ENCODE measurements around the gene RASA3. TPM values are rescaled to one million over a fixed set of nuclear protein-coding genes. Genes with fewer than 3 reads are reported as not detected.

RASA3 gene
- total RNA-seq, 1 donor from 2014 or later: 30.7 TPM

DNA sequence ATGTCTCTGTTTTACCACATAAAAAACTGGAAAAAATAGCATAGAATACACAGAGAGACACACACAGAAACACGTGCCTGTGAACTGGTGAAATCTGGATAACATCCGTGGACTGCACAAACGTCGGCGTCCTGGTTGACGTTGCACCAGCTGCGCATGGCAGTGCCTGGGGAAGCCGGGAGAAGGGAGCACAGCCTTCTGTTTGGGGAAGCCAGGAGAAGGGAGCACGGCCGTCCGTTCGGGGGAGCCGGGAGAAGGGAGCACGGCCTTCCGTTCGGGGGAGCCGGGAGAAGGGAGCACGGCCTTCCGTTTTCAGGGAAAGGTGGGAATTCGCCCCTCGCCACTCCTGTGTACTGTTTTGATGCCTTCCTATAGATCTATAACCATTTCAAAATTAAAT, 94.7 kb downstream of the RASA3 start:
- no peak for DNase-seq (ENCODE audit: low read depth in 2 of 2)

- DNase-seq (ENCODE audit: low read depth in 2 of 2): peak in 1 of 2 donors; percentile 71
Measured at GRCh38 chr13:114035583-114036531, 96.6 kb downstream of the RASA3 start.

GRCh38 chr13:114035186-114035582, 97.2 kb downstream of the RASA3 start:
- peak in 1 of 2 donors; percentile 17 for DNase-seq (ENCODE audit: low read depth in 2 of 2)

GRCh38 chr13:114034481-114034891, 97.9 kb downstream of the RASA3 start:
- DNase-seq (ENCODE audit: low read depth in 2 of 2): peak in 1 of 2 donors; percentile 10

DNA sequence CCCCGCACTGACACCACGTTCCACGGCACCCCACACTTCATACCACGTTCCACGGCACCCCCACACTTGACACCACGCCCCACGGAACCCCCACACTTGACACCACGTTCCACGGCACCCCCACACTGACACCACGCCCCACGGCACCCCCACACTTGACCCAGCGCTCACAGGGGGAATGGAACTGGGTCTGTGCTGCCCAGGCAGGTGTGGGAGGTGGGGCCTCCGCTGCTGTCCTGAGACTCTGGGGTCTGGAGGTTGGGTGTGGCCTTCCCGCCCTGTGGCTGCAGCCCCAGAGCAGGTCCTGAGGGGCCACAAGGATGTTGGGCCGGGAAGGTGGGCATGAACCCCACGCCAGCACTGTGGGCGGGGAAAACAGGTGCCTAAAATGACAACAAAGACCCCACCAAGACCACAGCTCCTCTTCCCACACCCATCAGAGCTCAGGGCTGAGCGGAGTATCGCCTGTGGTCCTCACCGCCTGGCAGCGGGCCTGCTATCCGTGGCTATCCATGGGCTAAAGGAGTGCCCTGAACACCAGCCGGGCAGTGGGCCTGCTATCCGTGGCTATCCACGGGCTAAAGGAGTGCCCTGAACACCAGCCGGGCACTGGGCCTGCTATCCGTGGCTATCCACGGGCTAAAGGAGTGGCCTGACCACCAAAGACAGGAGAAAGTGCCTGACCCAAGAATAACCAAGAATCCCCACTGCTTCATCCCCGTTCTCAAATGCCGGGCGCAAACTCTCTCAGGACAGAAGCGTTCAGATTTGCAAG, 98.7 kb downstream of the RASA3 start:
- no peak for DNase-seq (ENCODE audit: low read depth in 2 of 2)

DNA sequence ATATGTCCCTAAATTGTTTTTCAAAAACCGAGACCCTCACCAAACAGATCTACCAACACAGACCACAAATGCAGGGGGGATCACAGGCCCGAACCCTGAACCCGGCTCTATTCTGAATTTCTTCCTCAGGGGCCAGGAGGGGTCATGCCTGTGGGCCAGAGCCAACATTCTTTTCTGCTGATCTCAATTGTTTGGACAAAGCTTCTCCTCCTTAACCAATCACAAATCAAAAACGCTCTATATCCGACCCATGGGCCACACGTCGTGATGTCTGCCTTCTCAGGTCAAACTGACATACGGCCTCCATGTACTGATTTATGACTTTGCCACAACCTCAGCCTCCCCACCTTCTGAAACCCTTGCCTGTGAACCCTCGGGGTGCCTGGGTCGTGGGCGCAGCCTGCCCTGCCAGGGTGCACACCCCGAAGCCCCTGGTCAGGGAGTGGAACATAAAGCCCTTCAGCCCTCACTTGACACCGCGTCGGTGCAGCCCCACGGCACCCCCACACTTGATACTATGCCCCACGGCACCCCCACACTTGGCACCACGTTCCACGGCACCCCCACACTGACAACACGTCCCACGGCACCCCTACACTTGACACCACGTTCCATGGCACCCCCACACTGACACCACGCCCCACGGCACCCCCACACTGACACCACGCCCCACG, 100.2 kb downstream of the RASA3 start:
- peak in 1 of 2 donors; percentile 77 for DNase-seq (ENCODE audit: low read depth in 2 of 2)

- no peak for DNase-seq (ENCODE audit: low read depth in 2 of 2)
Measured at GRCh38 chr13:114031631-114032030, 100.8 kb downstream of the RASA3 start.

DNA sequence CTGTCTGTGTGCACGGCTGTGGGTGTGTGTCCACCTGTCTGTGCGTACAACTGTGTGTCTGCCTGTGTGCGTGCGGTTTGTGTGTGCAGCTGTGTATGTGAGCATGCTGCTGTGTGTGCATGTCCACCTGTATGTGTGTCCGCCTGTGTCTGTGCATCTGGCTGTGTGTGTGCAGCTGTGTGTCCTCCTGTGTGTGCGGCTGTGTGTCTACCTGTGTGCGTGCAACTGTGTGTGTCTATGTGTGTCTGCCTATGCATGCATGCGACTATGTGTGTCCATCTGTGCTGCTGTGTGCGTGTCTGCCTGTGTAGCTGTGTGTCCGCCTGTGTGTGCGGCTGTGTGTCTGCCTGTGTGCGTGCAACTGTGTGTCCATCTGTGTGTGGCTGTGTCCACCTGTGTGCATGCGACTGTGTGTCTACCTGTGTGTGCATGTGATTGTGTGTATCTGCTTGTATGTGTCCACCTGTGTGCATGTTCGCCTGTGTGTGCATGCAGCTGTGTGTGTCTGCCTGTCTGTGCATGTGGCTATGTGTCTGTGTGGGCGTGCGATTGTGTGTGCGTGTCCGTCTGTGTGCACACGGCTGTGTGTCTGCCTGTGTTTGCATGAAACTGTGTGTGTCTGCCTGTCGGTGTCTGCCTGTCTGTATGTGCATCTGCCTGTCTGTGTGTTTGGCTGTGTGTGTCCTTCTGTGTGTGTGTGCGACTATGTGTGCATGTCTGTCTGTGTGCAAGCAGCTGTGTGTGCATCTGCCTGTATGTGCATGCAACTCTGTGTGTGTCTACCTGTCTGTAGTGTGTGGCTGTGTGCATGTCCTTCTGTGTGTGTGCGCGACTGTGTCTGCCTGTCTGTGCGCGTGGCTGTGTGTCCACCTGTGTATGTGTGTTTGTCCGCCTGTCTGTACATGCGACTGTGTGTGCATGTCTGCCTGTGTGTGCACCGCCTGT, 101.5 kb downstream of the RASA3 start:
- DNase-seq (ENCODE audit: low read depth in 2 of 2): no peak

DNA sequence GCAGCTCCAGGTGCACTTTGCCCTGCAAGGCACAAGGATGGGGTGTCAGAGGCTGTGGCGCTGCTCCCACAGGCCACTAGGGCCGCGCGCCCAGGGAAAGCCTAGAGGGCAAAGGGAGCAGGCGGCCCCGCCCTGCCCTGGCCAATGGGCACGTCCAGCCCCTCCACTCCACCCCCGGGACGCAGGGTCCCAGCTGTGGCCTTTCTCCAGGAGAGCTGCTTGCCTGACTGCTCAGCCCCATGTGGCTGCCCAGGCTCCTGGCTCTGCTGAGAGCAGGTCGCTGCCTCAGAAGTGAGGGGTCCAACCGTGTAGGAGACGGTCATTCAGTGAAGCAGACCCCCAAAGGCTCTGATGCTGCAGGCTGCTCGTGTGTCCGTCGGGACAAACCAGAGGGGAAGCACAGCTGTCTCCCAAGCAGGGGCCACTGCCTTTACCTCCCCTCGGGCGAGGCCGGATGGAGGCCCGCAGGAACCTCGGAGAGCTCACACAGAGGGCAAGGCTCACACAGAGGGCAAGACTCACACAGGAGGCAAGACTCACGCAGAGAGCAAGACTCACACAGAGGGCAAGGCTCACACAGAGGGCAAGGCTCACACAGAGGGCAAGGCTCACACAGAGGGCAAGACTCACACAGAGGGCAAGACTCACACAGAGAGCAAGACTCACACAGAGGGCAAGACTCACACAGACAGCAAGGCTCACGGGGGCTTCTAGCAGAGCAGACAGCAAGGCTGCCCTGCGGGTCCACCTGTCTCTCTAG, 102.4 kb downstream of the RASA3 start:
- no peak for DNase-seq (ENCODE audit: low read depth in 2 of 2)

- DNase-seq (ENCODE audit: low read depth in 2 of 2): no peak
Measured at GRCh38 chr13:114027826-114028225, 104.6 kb downstream of the RASA3 start.

GRCh38 chr13:114027046-114027715, 105.2 kb downstream of the RASA3 start:
- peak in 1 of 2 donors; percentile 62 for DNase-seq (ENCODE audit: low read depth in 2 of 2)

- DNase-seq (ENCODE audit: low read depth in 2 of 2): no peak
Measured at GRCh38 chr13:114026481-114026880, 105.9 kb downstream of the RASA3 start.

- no peak for DNase-seq (ENCODE audit: low read depth in 2 of 2)
Measured at GRCh38 chr13:114025714-114026431, 106.5 kb downstream of the RASA3 start.

DNA sequence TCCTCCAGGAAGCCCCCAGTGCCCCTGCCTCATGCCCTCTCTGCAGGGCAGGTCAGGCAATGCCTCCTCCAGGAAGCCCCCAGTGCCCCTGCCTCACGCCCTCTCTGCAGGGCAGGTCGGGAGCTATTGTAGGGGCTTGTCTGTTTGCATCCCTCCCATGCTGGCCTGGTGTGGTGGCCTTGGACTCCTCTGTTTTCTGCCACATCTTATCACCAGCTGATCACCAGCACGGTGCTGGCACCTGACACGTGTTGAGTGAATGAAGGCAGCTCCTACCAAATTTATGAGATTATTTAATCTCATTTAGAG, 107.1 kb downstream of the RASA3 start:
- no peak for DNase-seq (ENCODE audit: low read depth in 2 of 2)

DNA sequence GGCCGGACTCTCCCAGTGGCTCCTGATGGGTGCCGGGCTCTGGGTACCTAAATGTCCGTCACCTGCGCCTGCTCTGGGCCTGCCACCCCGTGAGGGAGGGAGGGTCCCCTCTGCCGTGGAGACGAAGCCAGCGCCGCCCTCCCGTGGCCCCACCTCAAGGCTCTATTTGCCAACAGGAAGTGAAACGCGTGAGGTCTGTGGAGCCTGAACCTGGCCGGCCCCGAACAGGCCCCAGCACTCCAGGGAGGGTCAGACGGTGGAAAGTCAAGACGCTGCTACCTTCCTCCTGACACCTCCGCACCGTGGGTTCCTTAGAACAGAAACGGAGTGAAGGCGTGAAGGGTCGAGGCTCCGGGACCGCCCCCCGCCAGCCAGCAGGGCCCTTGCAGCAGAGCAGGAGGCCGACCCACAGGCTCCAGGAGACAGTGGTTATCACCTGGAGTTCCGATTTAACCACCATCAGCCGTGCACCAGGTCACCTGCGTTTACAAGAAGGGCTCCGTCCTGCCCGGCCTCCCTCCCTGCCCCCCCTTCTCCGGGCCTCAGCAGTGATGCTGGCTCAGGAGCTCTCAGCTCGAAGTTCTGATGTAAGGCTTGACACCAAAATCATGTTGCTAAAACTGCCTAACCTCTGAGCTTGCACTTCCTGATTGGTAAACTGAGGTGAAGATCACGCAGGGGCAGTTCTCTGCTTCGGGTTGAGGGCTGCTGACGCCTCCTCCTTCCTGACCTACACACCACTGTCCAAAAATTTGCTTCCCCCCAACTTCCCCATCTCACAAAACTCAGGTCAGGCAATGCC, 107.6 kb downstream of the RASA3 start:
- no peak for DNase-seq (ENCODE audit: low read depth in 2 of 2)

DNA sequence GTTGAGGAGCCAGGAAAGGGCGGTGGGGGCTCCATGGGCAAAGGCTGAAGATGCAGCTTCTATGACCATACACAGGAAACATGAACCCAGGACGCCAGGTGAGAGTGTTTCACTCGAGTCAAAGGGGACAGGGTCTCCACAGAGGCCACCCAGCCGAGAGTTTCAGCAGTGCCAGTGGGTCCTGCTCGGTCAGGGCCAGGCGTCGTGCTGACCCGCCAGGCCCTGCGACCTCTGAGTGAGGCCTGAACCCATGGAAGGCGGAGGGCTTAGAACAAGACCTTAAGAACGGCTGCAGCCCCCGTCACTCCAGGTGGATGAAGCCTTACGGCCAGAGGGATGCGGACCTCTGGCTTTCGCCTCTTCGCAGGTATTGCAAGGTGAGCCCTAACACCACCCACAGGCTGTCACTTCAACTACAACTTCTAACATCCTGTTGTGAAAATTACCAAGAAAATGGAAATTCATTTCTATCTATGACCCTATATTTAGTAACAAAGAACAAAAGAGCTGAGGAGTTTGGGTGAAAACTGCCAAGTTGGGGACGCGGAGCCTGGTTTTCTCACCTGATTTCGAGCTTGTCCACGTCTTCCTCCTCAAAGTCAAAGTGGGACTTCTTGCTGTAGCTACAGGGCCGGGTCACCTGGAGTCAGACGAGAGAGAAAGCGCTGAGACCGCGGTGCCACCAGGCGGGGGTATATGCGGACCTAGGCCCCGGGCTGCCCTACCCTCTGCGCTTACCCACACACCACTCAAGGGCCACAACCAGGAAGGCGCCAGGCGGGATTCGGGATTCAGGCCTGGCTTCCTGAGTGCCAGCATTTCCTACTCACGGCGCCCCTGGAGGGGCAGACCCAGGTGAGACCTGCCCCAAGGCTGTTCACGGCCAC, 108.5 kb downstream of the RASA3 start:
- DNase-seq (ENCODE audit: low read depth in 2 of 2): no peak

DNA sequence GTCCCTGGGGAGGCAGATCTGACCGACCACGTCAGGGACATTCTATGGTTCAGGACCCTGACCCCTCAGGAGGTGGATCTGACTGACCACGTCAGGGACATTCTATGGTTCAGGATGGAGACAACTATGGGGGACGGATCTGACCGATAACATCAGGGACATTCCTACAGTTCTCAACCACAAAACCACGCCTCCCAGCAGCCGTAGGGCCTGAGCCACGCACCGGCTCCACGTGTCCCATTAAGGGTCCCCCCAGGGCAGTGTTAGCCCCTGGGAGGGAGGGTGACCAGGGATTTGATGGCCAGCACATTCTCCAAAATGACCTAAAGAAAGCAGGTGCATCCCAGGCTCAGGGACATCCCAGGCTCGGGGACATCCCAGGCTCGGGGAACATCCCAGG, 109.5 kb downstream of the RASA3 start:
- no peak for DNase-seq (ENCODE audit: low read depth in 2 of 2)
